ENCODE results near the gene CEMIP. TPM values are rescaled to one million over a fixed set of nuclear protein-coding genes. Genes with fewer than 3 reads are reported as not detected.

The CEMIP gene
- total RNA-seq (0.28 TPM), polyA plus RNA-seq (2.9 TPM)
- long read RNA-seq, donor 1: 0 reads
- long read RNA-seq, donor 2: 0 reads
- long read RNA-seq, donor 3: 0 reads
- long read RNA-seq, donor 4: 0 reads
- long read RNA-seq, donor 5: 0 reads
- long read RNA-seq, donor 6, partial matches to known transcripts: 87 of 87 reads
- long read RNA-seq, donor 6, other reads (novel, unspliced or antisense): 0 of 87 reads
- long read RNA-seq, donor 7: 0 reads
- long read RNA-seq, donor 8: 0 reads
- long read RNA-seq, donor 9: 0 reads
- long read RNA-seq, donor 10: 0 reads

DNA sequence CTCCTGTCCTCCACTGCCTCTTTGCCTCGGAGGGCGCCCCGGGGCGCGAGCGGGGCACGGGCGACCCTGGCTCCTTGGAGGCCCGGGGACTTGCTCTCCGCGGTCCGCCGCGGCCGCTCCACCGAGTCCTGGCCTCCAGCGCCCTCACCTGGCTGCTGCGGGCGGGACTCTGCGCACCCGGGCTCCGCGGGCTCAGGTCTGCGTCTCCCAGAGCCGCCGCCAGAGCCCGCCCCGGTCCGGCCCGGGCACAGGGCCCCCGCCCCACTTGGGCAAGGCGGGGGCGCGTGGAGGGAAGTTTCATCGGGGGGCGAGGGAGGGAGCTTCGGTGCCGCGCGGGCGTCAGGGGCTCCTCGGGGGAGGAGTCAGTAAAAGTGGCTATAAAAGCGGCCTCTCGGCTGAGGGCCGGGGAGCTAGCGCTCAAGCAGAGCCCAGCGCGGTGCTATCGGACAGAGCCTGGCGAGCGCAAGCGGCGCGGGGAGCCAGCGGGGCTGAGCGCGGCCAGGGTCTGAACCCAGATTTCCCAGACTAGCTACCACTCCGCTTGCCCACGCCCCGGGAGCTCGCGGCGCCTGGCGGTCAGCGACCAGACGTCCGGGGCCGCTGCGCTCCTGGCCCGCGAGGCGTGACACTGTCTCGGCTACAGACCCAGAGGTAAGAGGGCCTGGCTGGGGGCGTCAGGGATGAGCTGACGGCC is at the start of gene CEMIP:
TSS of gene CEMIP (plus strand) at position 407 of the 694 bp plus-strand sequence. CDS start 94,510 bp downstream, outside the sequence.
- Histone ChIP-seq H3K36me3 (ENCODE audit: control insufficient read depth in 2 of 2, insufficient read depth in 2 of 2, low read length in 1 of 2) (no peaks in the 10 kb centered on the region), H3K27me3 (ENCODE audit: control insufficient read depth in 2 of 2, insufficient read depth in 1 of 2, low read length in 1 of 2) (peaks cover 48 to 57% of the 10 kb centered on the region in 2 donors), H3K9me3 (ENCODE audit: control insufficient read depth in 2 of 2, insufficient read depth in 1 of 2, low read length in 1 of 2) (no peaks in the 10 kb centered on the region), H3K4me3 (ENCODE audit: low read length in 2 of 2) (peak within 1 kb of the TSS in 1 of 2 donors; percentile 29), H3K27ac (ENCODE audit: low read depth in 1 of 2, low read length in 1 of 2) (no peak within 1 kb of the TSS), H3K4me1 (ENCODE audit: control insufficient read depth in 2 of 2, insufficient read depth in 2 of 2, low read length in 2 of 2) (peaks cover 0 to 30% of the 10 kb centered on the region in 2 donors)
- 2% methylated on average over 75 of the region's 75 CpGs for WGBS
- DNase-seq (ENCODE audit: low read depth in 6 of 9, low spot score in 9 of 9): peak in 3 of 9 donors; percentile 10 to 50 (median 43)

DNA sequence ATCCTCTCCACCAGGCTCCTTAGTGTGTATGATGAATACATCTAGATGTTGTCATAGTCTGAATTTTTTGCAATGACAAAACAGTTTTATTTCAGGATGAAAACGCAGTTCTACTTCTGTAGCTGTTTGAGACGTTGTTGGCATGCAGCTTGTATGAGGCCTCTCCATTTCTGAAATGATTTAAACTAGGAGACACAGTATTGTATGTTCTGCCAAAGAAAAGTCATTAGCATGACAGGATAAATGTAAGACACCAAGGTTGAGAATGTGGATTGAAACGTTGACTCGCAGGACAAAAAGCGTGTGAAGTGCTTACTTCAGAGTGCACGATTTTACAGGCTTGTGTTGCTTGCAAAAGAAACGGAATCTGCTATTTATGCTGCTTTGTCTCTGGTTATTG is 48.8 kb upstream of the CEMIP start:
- no peak for DNase-seq (ENCODE audit: low read depth in 6 of 9, low spot score in 9 of 9)
- H3K36me3 ChIP-seq (ENCODE audit: control insufficient read depth in 2 of 2, insufficient read depth in 2 of 2, low read length in 1 of 2): no peaks in the 10 kb centered on the region
- 95% methylated on average over 7 of the region's 7 CpGs for WGBS
- no peaks in the 10 kb centered on the region for H3K4me1 ChIP-seq (ENCODE audit: control insufficient read depth in 2 of 2, insufficient read depth in 2 of 2, low read length in 2 of 2)
- no peak overlapping the region for H3K4me3 ChIP-seq (ENCODE audit: low read length in 2 of 2)
- no peak overlapping the region for H3K27ac ChIP-seq (ENCODE audit: low read depth in 1 of 2, low read length in 1 of 2)
- H3K9me3 ChIP-seq (ENCODE audit: control insufficient read depth in 2 of 2, insufficient read depth in 1 of 2, low read length in 1 of 2): no peaks in the 10 kb centered on the region
- peaks cover 0 to under 1% of the 10 kb centered on the region in 2 donors for H3K27me3 ChIP-seq (ENCODE audit: control insufficient read depth in 2 of 2, insufficient read depth in 1 of 2, low read length in 1 of 2)

GRCh38 chr15:80730926-80731325 is 48.2 kb upstream of the CEMIP start:
- Histone ChIP-seq H3K36me3 (ENCODE audit: control insufficient read depth in 2 of 2, insufficient read depth in 2 of 2, low read length in 1 of 2) (no peaks in the 10 kb centered on the region), H3K27me3 (ENCODE audit: control insufficient read depth in 2 of 2, insufficient read depth in 1 of 2, low read length in 1 of 2) (peaks cover 0 to 2% of the 10 kb centered on the region in 2 donors), H3K4me1 (ENCODE audit: control insufficient read depth in 2 of 2, insufficient read depth in 2 of 2, low read length in 2 of 2) (no peaks in the 10 kb centered on the region), H3K4me3 (ENCODE audit: low read length in 2 of 2) (no peak overlapping the region), H3K27ac (ENCODE audit: low read depth in 1 of 2, low read length in 1 of 2) (no peak overlapping the region), H3K9me3 (ENCODE audit: control insufficient read depth in 2 of 2, insufficient read depth in 1 of 2, low read length in 1 of 2) (no peaks in the 10 kb centered on the region)
- WGBS: 92% methylated on average over 6 of the region's 6 CpGs
- no peak for DNase-seq (ENCODE audit: low read depth in 6 of 9, low spot score in 9 of 9)

- Histone ChIP-seq H3K4me1 (ENCODE audit: control insufficient read depth in 2 of 2, insufficient read depth in 2 of 2, low read length in 2 of 2) (no peaks in the 10 kb centered on the region), H3K27me3 (ENCODE audit: control insufficient read depth in 2 of 2, insufficient read depth in 1 of 2, low read length in 1 of 2) (peaks cover 0 to 2% of the 10 kb centered on the region in 2 donors), H3K27ac (ENCODE audit: low read depth in 1 of 2, low read length in 1 of 2) (no peak overlapping the region), H3K4me3 (ENCODE audit: low read length in 2 of 2) (no peak overlapping the region), H3K36me3 (ENCODE audit: control insufficient read depth in 2 of 2, insufficient read depth in 2 of 2, low read length in 1 of 2) (no peaks in the 10 kb centered on the region), H3K9me3 (ENCODE audit: control insufficient read depth in 2 of 2, insufficient read depth in 1 of 2, low read length in 1 of 2) (no peaks in the 10 kb centered on the region)
- WGBS: 98% methylated on average over 6 of the region's 6 CpGs
- DNase-seq (ENCODE audit: low read depth in 6 of 9, low spot score in 9 of 9): no peak
These were observed 47.0 kb upstream of the CEMIP start for GRCh38 chr15:80732167-80732566.

DNA sequence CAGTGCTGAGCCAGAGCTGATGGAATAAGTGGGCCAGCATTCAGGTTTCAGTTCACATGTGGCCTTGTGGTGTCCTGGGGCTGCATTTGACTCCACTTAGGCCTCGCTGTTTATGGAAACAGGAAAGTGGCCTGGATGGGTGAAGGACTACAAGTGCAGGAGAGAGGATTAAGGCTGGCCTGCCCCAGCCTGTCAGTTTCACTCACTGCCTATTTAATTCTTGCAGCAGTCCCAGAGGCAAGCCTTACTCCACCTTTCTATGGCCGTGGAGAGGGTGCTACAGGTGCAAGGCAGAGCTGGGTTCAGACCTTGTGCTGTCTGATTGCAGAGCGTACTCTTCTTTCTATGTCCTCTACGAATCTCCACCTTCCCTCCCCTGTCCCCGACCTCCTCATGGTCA is 46.4 kb upstream of the CEMIP start:
- DNase-seq (ENCODE audit: low read depth in 6 of 9, low spot score in 9 of 9): no peak
- no peaks in the 10 kb centered on the region for H3K9me3 ChIP-seq (ENCODE audit: control insufficient read depth in 2 of 2, insufficient read depth in 1 of 2, low read length in 1 of 2)
- WGBS: 97% methylated on average over 5 of the region's 5 CpGs
- H3K36me3 ChIP-seq (ENCODE audit: control insufficient read depth in 2 of 2, insufficient read depth in 2 of 2, low read length in 1 of 2): no peaks in the 10 kb centered on the region
- no peak overlapping the region for H3K27ac ChIP-seq (ENCODE audit: low read depth in 1 of 2, low read length in 1 of 2)
- no peaks in the 10 kb centered on the region for H3K4me1 ChIP-seq (ENCODE audit: control insufficient read depth in 2 of 2, insufficient read depth in 2 of 2, low read length in 2 of 2)
- no peak overlapping the region for H3K4me3 ChIP-seq (ENCODE audit: low read length in 2 of 2)
- H3K27me3 ChIP-seq (ENCODE audit: control insufficient read depth in 2 of 2, insufficient read depth in 1 of 2, low read length in 1 of 2): peaks cover 0 to 2% of the 10 kb centered on the region in 2 donors

DNA sequence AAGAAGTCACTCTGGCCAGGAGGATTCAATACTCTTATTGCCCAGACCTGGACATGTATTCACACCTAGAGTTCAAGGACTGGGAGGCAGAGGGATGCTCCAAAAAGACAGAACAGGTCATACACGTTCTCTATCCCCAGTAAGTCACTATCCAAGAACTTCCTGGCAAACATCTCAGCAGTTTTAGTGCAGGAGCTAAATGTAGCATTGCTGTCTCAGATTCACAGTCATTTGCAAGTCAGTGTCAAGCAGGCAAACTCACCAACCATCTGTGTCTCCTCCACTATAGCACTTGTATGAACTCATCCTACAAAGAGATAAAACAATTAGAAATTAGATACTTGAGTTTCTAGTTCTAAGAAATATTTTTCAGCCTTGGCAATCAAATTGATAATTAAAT is 45.7 kb upstream of the CEMIP start:
- H3K27ac ChIP-seq (ENCODE audit: low read depth in 1 of 2, low read length in 1 of 2): no peak overlapping the region
- H3K4me1 ChIP-seq (ENCODE audit: control insufficient read depth in 2 of 2, insufficient read depth in 2 of 2, low read length in 2 of 2): no peaks in the 10 kb centered on the region
- no peak overlapping the region for H3K4me3 ChIP-seq (ENCODE audit: low read length in 2 of 2)
- DNase-seq (ENCODE audit: low read depth in 6 of 9, low spot score in 9 of 9): no peak
- H3K36me3 ChIP-seq (ENCODE audit: control insufficient read depth in 2 of 2, insufficient read depth in 2 of 2, low read length in 1 of 2): no peaks in the 10 kb centered on the region
- 87% methylated on average over 1 of the region's 1 CpG for WGBS
- peaks cover 0 to 2% of the 10 kb centered on the region in 2 donors for H3K27me3 ChIP-seq (ENCODE audit: control insufficient read depth in 2 of 2, insufficient read depth in 1 of 2, low read length in 1 of 2)
- no peaks in the 10 kb centered on the region for H3K9me3 ChIP-seq (ENCODE audit: control insufficient read depth in 2 of 2, insufficient read depth in 1 of 2, low read length in 1 of 2)

DNA sequence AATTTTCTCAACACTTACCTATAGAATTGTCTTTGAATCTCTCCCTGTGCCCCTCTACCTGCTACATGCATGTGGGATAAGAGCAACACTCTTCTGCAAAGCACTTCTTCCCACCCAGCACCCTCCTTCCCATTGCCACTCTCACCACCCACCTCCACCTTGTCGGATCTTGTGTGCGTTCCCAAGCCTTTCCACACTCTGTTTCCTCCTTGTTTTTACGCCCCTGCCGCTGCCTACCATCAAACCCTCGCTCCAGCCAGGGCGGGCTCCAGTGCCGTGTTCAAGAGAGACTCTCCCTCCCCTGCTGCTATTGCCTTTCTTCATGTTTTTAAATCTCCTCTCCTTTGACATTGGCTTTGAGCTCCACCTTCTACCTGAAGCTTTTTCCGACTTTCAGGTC is 43.8 kb upstream of the CEMIP start:
- Histone ChIP-seq H3K4me1 (ENCODE audit: control insufficient read depth in 2 of 2, insufficient read depth in 2 of 2, low read length in 2 of 2) (no peaks in the 10 kb centered on the region), H3K9me3 (ENCODE audit: control insufficient read depth in 2 of 2, insufficient read depth in 1 of 2, low read length in 1 of 2) (no peaks in the 10 kb centered on the region), H3K27ac (ENCODE audit: low read depth in 1 of 2, low read length in 1 of 2) (no peak overlapping the region), H3K4me3 (ENCODE audit: low read length in 2 of 2) (no peak overlapping the region), H3K36me3 (ENCODE audit: control insufficient read depth in 2 of 2, insufficient read depth in 2 of 2, low read length in 1 of 2) (no peaks in the 10 kb centered on the region), H3K27me3 (ENCODE audit: control insufficient read depth in 2 of 2, insufficient read depth in 1 of 2, low read length in 1 of 2) (peaks cover 0 to 2% of the 10 kb centered on the region in 2 donors)
- whole genome bisulfite sequencing: 98% methylated on average over 8 of the region's 8 CpGs
- DNase-seq (ENCODE audit: low read depth in 6 of 9, low spot score in 9 of 9): no peak

- no peak overlapping the region for H3K27ac ChIP-seq (ENCODE audit: low read depth in 1 of 2, low read length in 1 of 2)
- no peak for DNase-seq (ENCODE audit: low read depth in 6 of 9, low spot score in 9 of 9)
- no peak overlapping the region for H3K4me3 ChIP-seq (ENCODE audit: low read length in 2 of 2)
- H3K36me3 ChIP-seq (ENCODE audit: control insufficient read depth in 2 of 2, insufficient read depth in 2 of 2, low read length in 1 of 2): no peaks in the 10 kb centered on the region
- peaks cover 0 to 2% of the 10 kb centered on the region in 2 donors for H3K27me3 ChIP-seq (ENCODE audit: control insufficient read depth in 2 of 2, insufficient read depth in 1 of 2, low read length in 1 of 2)
- WGBS: 97% methylated on average over 4 of the region's 4 CpGs
- no peaks in the 10 kb centered on the region for H3K9me3 ChIP-seq (ENCODE audit: control insufficient read depth in 2 of 2, insufficient read depth in 1 of 2, low read length in 1 of 2)
- no peaks in the 10 kb centered on the region for H3K4me1 ChIP-seq (ENCODE audit: control insufficient read depth in 2 of 2, insufficient read depth in 2 of 2, low read length in 2 of 2)
These were observed 42.6 kb upstream of the CEMIP start for GRCh38 chr15:80736560-80736959.

GRCh38 chr15:80739919-80740318 is 39.3 kb upstream of the CEMIP start:
- Histone ChIP-seq H3K36me3 (ENCODE audit: control insufficient read depth in 2 of 2, insufficient read depth in 2 of 2, low read length in 1 of 2) (no peaks in the 10 kb centered on the region), H3K9me3 (ENCODE audit: control insufficient read depth in 2 of 2, insufficient read depth in 1 of 2, low read length in 1 of 2) (no peaks in the 10 kb centered on the region), H3K4me1 (ENCODE audit: control insufficient read depth in 2 of 2, insufficient read depth in 2 of 2, low read length in 2 of 2) (no peaks in the 10 kb centered on the region), H3K27ac (ENCODE audit: low read depth in 1 of 2, low read length in 1 of 2) (no peak overlapping the region), H3K4me3 (ENCODE audit: low read length in 2 of 2) (no peak overlapping the region), H3K27me3 (ENCODE audit: control insufficient read depth in 2 of 2, insufficient read depth in 1 of 2, low read length in 1 of 2) (peaks cover 0 to 2% of the 10 kb centered on the region in 2 donors)
- WGBS: 97% methylated on average over 3 of the region's 3 CpGs
- DNase-seq (ENCODE audit: low read depth in 6 of 9, low spot score in 9 of 9): no peak

Data from thymus (tissue), 14 donors.